NCI-H460 (cell line): ENCODE results near the gene MDK. TPM values are rescaled to one million over a fixed set of nuclear protein-coding genes. Genes with fewer than 3 reads are reported as not detected.

Experiments used
- DNase-seq: peaks from one replicate; pipeline ENCODE4 v3.0.0-alpha.2; 2016; ENCODE audit warnings: low read depth; ENCODE audit errors: extremely low read depth
- total RNA-seq: library from RNA; depleted of rRNA; stranded (reverse); fragments of >200 nt; shearing (Covaris generic); gene quantifications from 2 replicates; pipeline ENCODE4 v1.2.3, GENCODE V29; 2014

MDK gene
- total RNA-seq, 1 experiment from 2014 or later = 22.1 TPM

- no peak for DNase-seq
These were observed 33.7 kb upstream of the MDK start for GRCh38 chr11:46347637-46348311.

GRCh38 chr11:46348566-46349401, 32.7 kb upstream of the MDK start:
- DNase-seq = no peak

- DNase-seq = no peak
These were observed 30.8 kb upstream of the MDK start for GRCh38 chr11:46350695-46351094.

GRCh38 chr11:46351148-46351547, 30.3 kb upstream of the MDK start:
- no peak for DNase-seq

GRCh38 chr11:46351606-46352005, 29.9 kb upstream of the MDK start:
- DNase-seq = no peak

GRCh38 chr11:46352063-46352841, 29.2 kb upstream of the MDK start:
- no peak for DNase-seq

- DNase-seq = no peak
These were observed 27.8 kb upstream of the MDK start for GRCh38 chr11:46353698-46354097.

GRCh38 chr11:46356924-46357482, 24.5 kb upstream of the MDK start:
- DNase-seq = no peak

GRCh38 chr11:46357483-46357936, 24.0 kb upstream of the MDK start:
- DNase-seq = no peak

GRCh38 chr11:46359953-46360352, 21.5 kb upstream of the MDK start:
- DNase-seq = no peak

- DNase-seq = no peak
These were observed 20.6 kb upstream of the MDK start for GRCh38 chr11:46360878-46361277.

- no peak for DNase-seq
These were observed 19.9 kb upstream of the MDK start for GRCh38 chr11:46361283-46362155.

- DNase-seq = no peak
These were observed 19.1 kb upstream of the MDK start for GRCh38 chr11:46362156-46363030.

- DNase-seq = no peak
These were observed 18.4 kb upstream of the MDK start for GRCh38 chr11:46363031-46363407.

GRCh38 chr11:46363455-46364005, 17.9 kb upstream of the MDK start:
- no peak for DNase-seq

- DNase-seq = no peak
These were observed 17.4 kb upstream of the MDK start for GRCh38 chr11:46364056-46364455.

GRCh38 chr11:46364791-46365190, 16.7 kb upstream of the MDK start:
- DNase-seq = no peak

- no peak for DNase-seq
These were observed 15.2 kb upstream of the MDK start for GRCh38 chr11:46366260-46366659.

GRCh38 chr11:46366661-46367161, 14.8 kb upstream of the MDK start:
- no peak for DNase-seq
